CD4-positive, alpha-beta T cell (primary cell): ENCODE data around the gene RNU1-1. TPM values are rescaled to one million over a fixed set of nuclear protein-coding genes. Genes with fewer than 3 reads are reported as not detected.
"Not testable (repeated sequence)": the region's sequence is repeated elsewhere in the genome, so short reads cannot be mapped to it uniquely, and the experiment has no call there.

Experiments used
- ATAC-seq: fragments of 200-7000 bp; cut with Tn5 transposase; one replicate; pipeline ENCODE4 v1.10.0; 2022; ENCODE audit warnings: mild to moderate bottlenecking; ENCODE audit not compliant: poor library complexity
- CTCF ChIA-PET: fragments of 350-600 bp; sonication (Branson Sonifier 250); formaldehyde crosslinking; loops from one replicate; lab custom pipeline; 2021; ENCODE audit warnings: antibody characterized with exemption, inconsistent platforms; lab: Charles Lee
- POLR2A ChIA-PET: fragments of 350-600 bp; sonication (Branson Sonifier 250); formaldehyde crosslinking; loops from one replicate; lab custom pipeline; 2021; ENCODE audit warnings: antibody characterized with exemption, inconsistent platforms; lab: Charles Lee
- DNase-seq, 14 experiments: peaks; one replicate each; pipeline ENCODE4 v3.0.0-alpha.2; 2013 to 2020; ENCODE audit warnings: mixed read lengths in 2 of 14
- H3K27ac ChIP-seq, 2 donors: one replicate each; pipeline versions ENCODE4 v1.5.1 to v1.7.0; 2013; ENCODE audit warnings: low read length in 2 of 2, low read depth in 1 of 2, mild to moderate bottlenecking in 1 of 2
- H3K27me3 ChIP-seq, 2 experiments: 1 replicate in 1 of 2; 2 replicates in 1 of 2; pipeline versions ENCODE4 v1.6.1 to v1.7.0; 2013; ENCODE audit warnings: low read length in 2 of 2, control low read depth in 1 of 2, mild to moderate bottlenecking in 1 of 2, moderate library complexity in 1 of 2; ENCODE audit not compliant: insufficient read depth in 2 of 2, control insufficient read depth in 1 of 2
- H3K36me3 ChIP-seq: one replicate; pipeline ENCODE4 v1.6.1; 2013; ENCODE audit warnings: low read length, control low read depth; ENCODE audit not compliant: insufficient read depth
- H3K4me1 ChIP-seq: one replicate; pipeline ENCODE4 v1.6.1; 2013; ENCODE audit warnings: low read length, control low read depth; ENCODE audit not compliant: insufficient read depth
- H3K4me3 ChIP-seq: one replicate; pipeline ENCODE4 v1.5.1; 2013; ENCODE audit warnings: mild to moderate bottlenecking, low read length, moderate library complexity
- H3K9me3 ChIP-seq, 2 experiments: 1 replicate in 1 of 2; 2 replicates in 1 of 2; pipeline versions ENCODE4 v1.6.1 to v1.7.0; 2013; ENCODE audit warnings: low read length in 2 of 2, mild to moderate bottlenecking in 2 of 2, control low read depth in 1 of 2, moderate library complexity in 1 of 2; ENCODE audit not compliant: control insufficient read depth in 1 of 2, insufficient read depth in 1 of 2
- H3K27ac Mint-ChIP-seq: one replicate; pipeline ENCODE4 v1.8.0; 2020; ENCODE audit warnings: mixed read lengths
- H3K27me3 Mint-ChIP-seq: one replicate; pipeline ENCODE4 v1.8.0; 2021; ENCODE audit warnings: mixed read lengths
- H3K36me3 Mint-ChIP-seq: one replicate; pipeline ENCODE4 v1.8.0; 2021; ENCODE audit warnings: low read depth, mixed read lengths
- H3K4me1 Mint-ChIP-seq: one replicate; pipeline ENCODE4 v1.8.0; 2021; ENCODE audit warnings: low read depth, mixed read lengths
- H3K4me3 Mint-ChIP-seq: one replicate; pipeline ENCODE4 v1.8.0; 2020; ENCODE audit warnings: mild to moderate bottlenecking, mixed read lengths
- H3K9me3 Mint-ChIP-seq: one replicate; pipeline ENCODE4 v1.8.0; 2020; ENCODE audit warnings: mixed read lengths
- intact Hi-C, 2 experiments: fragments of 100-400 bp; cut with DNase I in 1 of 2; cut with micrococcal nuclease in 1 of 2; formaldehyde crosslinking; loops; one replicate each; pipeline versions ENCODE4 v1.15.1 to v1.9.0; 2023 to 2025; cut with DNase I, micrococcal nuclease
- total RNA-seq, 174 experiments: library from RNA in 2 of 174; stranded (reverse) in 2 of 174; gene quantifications; one replicate each; pipeline ENCODE4 v1.2.3 and lab custom pipeline; 2021 to 2026
- TF ChIP-seq, protein P1 (sequence below): fragments of 200-600 bp; IDR thresholded peaks from one replicate; pipeline ENCODE4 v1.8.0; 2022; ENCODE audit warnings: antibody characterized with exemption, mild to moderate bottlenecking

RNU1-1 gene
- total RNA-seq, 2 experiments from 2014 or later = 4,982 to 5,937 TPM

DNA sequence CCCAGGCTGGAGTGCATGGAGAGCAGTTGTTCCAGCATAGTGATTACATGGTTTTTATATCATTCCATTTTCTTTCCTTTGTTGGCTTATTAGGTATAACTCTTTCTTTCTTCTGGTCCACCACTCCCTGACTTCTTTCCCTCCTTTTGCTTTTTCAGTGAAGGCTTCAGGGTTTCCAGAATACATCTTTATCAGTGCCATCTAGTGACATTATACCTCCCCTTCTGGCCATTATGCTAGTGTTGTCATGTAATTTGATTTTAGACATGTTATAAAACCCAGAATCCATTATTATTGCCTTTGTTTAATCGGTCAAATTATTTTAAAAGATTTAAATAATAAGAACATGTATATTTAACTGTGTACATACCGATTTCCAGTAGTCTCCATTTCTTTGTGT lies 10.6 kb downstream of the RNU1-1 start:
- Mint-ChIP-seq H3K4me1 (peaks cover 11% of the 10 kb centered on the region), H3K9me3 (no peaks in the 10 kb centered on the region), H3K36me3 (no peaks in the 10 kb centered on the region), H3K4me3 (peak overlapping the region; percentile 51), H3K27me3 (no peaks in the 10 kb centered on the region), H3K27ac (no peak overlapping the region)
- Histone ChIP-seq H3K27ac (no peak overlapping the region), H3K27me3 (no peaks in the 10 kb centered on the region), H3K9me3 (peaks cover 0 to 3% of the 10 kb centered on the region in 2 experiments), H3K36me3 (no peaks in the 10 kb centered on the region), H3K4me1 (peaks cover 13% of the 10 kb centered on the region), H3K4me3 (no peak overlapping the region)
- ATAC-seq (no peak), DNase-seq (no peak)
- CTCF ChIA-PET = no interaction called here
- POLR2A ChIA-PET = no interaction called here
- intact Hi-C loops = loop anchor here in 1 of 2 experiments (10.0 kb wide), 1 partner anchor 131 kb away; no protein-coding TSS in a partner anchor
- TF ChIP-seq, protein P1, sequence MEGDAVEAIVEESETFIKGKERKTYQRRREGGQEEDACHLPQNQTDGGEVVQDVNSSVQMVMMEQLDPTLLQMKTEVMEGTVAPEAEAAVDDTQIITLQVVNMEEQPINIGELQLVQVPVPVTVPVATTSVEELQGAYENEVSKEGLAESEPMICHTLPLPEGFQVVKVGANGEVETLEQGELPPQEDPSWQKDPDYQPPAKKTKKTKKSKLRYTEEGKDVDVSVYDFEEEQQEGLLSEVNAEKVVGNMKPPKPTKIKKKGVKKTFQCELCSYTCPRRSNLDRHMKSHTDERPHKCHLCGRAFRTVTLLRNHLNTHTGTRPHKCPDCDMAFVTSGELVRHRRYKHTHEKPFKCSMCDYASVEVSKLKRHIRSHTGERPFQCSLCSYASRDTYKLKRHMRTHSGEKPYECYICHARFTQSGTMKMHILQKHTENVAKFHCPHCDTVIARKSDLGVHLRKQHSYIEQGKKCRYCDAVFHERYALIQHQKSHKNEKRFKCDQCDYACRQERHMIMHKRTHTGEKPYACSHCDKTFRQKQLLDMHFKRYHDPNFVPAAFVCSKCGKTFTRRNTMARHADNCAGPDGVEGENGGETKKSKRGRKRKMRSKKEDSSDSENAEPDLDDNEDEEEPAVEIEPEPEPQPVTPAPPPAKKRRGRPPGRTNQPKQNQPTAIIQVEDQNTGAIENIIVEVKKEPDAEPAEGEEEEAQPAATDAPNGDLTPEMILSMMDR = no peak

DNA sequence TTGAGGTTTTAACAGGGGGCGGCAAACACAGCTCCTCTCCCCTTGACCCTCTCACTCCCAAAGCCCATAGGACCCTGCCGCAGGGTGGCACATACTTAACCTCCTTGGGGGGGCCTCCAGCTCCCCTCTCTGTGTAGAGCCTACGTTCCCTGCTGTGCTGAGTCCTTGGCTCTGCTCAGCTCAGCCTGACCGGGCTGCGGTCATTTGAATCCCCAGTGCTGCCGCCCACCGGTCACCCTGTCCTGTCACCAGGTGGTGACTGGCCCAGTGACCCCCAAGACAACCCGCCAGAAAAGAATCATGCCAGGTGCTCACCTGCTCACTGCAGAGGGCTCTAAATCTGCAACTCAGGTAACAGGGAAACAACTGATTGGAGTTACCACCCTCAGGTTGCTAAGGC lies 12.6 kb downstream of the RNU1-1 start:
- H3K27me3 ChIP-seq, H3K4me3 ChIP-seq, H3K9me3 ChIP-seq, DNase-seq, H3K27me3 Mint-ChIP-seq, H3K36me3 Mint-ChIP-seq, H3K27ac Mint-ChIP-seq, CTCF ChIA-PET, H3K36me3 ChIP-seq, POLR2A ChIA-PET, H3K9me3 Mint-ChIP-seq, ATAC-seq, H3K27ac ChIP-seq: not testable (repeated sequence)
- Mint-ChIP-seq H3K4me3 (peak overlapping the region; percentile 67), H3K4me1 (peaks cover 24% of the 10 kb centered on the region)
- intact Hi-C loops = loop anchor here in 1 of 2 experiments (10.0 kb wide), 1 partner anchor 133 kb away; no protein-coding TSS in a partner anchor
- H3K4me1 ChIP-seq = peaks cover 20% of the 10 kb centered on the region

DNA sequence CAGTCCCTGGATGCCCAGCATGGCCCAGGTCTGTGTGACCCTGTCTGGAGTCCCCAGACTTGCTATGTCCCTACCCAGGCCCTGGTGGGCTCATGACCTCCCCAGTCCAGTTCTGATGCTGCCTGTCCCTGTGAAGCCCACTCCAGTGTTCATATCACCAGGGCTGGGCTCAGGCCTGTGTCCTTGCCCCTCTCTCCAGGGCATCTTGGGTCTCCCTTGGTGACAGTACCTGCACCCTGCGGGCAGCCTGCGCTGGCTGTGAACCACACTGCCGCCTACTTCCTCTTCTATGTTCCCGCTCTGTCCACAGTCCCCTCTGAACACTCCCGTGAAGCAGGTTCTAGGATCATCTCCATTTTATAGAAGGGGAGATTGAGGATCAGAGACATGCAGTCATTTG lies 13.1 kb downstream of the RNU1-1 start:
- H3K36me3 Mint-ChIP-seq, H3K27ac ChIP-seq, H3K9me3 Mint-ChIP-seq, H3K9me3 ChIP-seq, POLR2A ChIA-PET, H3K27me3 ChIP-seq, H3K27me3 Mint-ChIP-seq, H3K4me3 ChIP-seq, ATAC-seq, DNase-seq, H3K36me3 ChIP-seq, CTCF ChIA-PET, H3K27ac Mint-ChIP-seq: not testable (repeated sequence)
- intact Hi-C loops = loop anchor here in 1 of 2 experiments (10.0 kb wide), 1 partner anchor 134 kb away; no protein-coding TSS in a partner anchor
- peaks cover 20% of the 10 kb centered on the region for H3K4me1 ChIP-seq
- Mint-ChIP-seq H3K4me1 (peaks cover 24% of the 10 kb centered on the region), H3K4me3 (peak overlapping the region; percentile 97)

- H3K27ac ChIP-seq, H3K9me3 Mint-ChIP-seq, CTCF ChIA-PET, H3K36me3 Mint-ChIP-seq, ATAC-seq, H3K4me3 ChIP-seq, H3K9me3 ChIP-seq, H3K27me3 ChIP-seq, H3K27me3 Mint-ChIP-seq, H3K36me3 ChIP-seq: not testable (repeated sequence)
- peaks cover 24% of the 10 kb centered on the region for H3K4me1 Mint-ChIP-seq
- peak in 1 of 14 experiments; percentile 19 for DNase-seq
- POLR2A ChIA-PET = interaction anchor here (0.7 to 1.4 kb wide), 2 partner anchors 10 to 16 kb away, joined by 3 read pairs; no protein-coding TSS in a partner anchor
- intact Hi-C loops = loop anchor here in 1 of 2 experiments (10.0 kb wide), 1 partner anchor 134 kb away; no protein-coding TSS in a partner anchor
- H3K4me1 ChIP-seq = peaks cover 20% of the 10 kb centered on the region
- peak overlapping the region; percentile 82 for H3K27ac Mint-ChIP-seq
- H3K4me3 Mint-ChIP-seq = peak overlapping the region; percentile 97
Measured at GRCh38 chr1:16500466-16500865, 13.6 kb downstream of the RNU1-1 start.
